ENCODE data around the gene SVIP. TPM values are rescaled to one million over a fixed set of nuclear protein-coding genes. Genes with fewer than 3 reads are reported as not detected.

SVIP gene
- polyA plus RNA-seq, 1 of the 3 experiments (the other 2 are of a cell fraction), result 6.0 TPM

- ChIA-PET POLR2A (no interaction called here), CTCF (interaction anchor here (1.2 to 3.3 kb wide), 2 partner anchors 20 to 23 kb away, joined by 5 to 19 read pairs; partner anchors contain the start of gene SVIP)
- H3K4me2 ChIP-seq, result no peak overlapping the region
- H3K4me3 ChIP-seq (ENCODE audit: low read depth in 2 of 2, low read length in 1 of 2), result no peak overlapping the region
- H3K9me2 ChIP-seq, result no peaks in the 10 kb centered on the region
- no peak for DNase-seq
- H3K27me3 ChIP-seq (ENCODE audit: insufficient read depth), result no peaks in the 10 kb centered on the region
- H4K20me1 ChIP-seq (ENCODE audit: insufficient read depth), result no peaks in the 10 kb centered on the region
- no peaks in the 10 kb centered on the region for H3K9me3 ChIP-seq
- H3F3A ChIP-seq (replicated peaks; ENCODE audit: insufficient read depth), result no peaks in the 10 kb centered on the region
- WGBS (ENCODE audit: low lambda C conversion rate), result 74% methylated on average over 3 of the region's 3 CpGs
- no peak overlapping the region for H3K9ac ChIP-seq
- H2AFZ ChIP-seq (ENCODE audit: low read depth), result no peak overlapping the region
- no peaks in the 10 kb centered on the region for H3K36me3 ChIP-seq (replicated peaks in 1 of 2; ENCODE audit: control insufficient read depth in 1 of 2, insufficient read depth in 2 of 2, low read length in 1 of 2)
- H3K27ac ChIP-seq (ENCODE audit: low read depth in 2 of 2, low read length in 1 of 2), result no peak overlapping the region
- H3K4me1 ChIP-seq (ENCODE audit: control insufficient read depth in 1 of 2, insufficient read depth in 2 of 2, low read depth in 1 of 2, low read length in 1 of 2), result peaks cover 0 to 15% of the 10 kb centered on the region in 2 experiments; a peak in 1 of 4 replicates
- no peak for TF ChIP-seq EZH2phosphoT487 (IDR thresholded peaks at IDR 0.05; ENCODE audit: borderline replicate concordance, low read depth)
- TF ChIP-seq GATA2 (CRISPR knock-in tag; IDR thresholded peaks at IDR 0.05), result no peak
- no peak for TF ChIP-seq ELF1 (IDR thresholded peaks at IDR 0.05)
- TF ChIP-seq PBX3 (IDR thresholded peaks at IDR 0.05), result no peak
- no peak for TF ChIP-seq RFX5 (IDR thresholded peaks at IDR 0.05; ENCODE audit: low read length)
- no peak for TF ChIP-seq ZBTB33 (IDR thresholded peaks at IDR 0.05; ENCODE audit: borderline replicate concordance, low read depth)
- TF ChIP-seq, protein P1, sequence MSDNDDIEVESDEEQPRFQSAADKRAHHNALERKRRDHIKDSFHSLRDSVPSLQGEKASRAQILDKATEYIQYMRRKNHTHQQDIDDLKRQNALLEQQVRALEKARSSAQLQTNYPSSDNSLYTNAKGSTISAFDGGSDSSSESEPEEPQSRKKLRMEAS (IDR thresholded peaks at IDR 0.05; ENCODE audit: low read depth), result no peak
- H3K79me2 ChIP-seq (ENCODE audit: insufficient read depth), result no peaks in the 10 kb centered on the region
These were observed 19.7 kb downstream of the SVIP start for GRCh38 chr11:22809893-22810292.

- Histone ChIP-seq H2AFZ (ENCODE audit: low read depth) (no peak overlapping the region), H3F3A (replicated peaks; ENCODE audit: insufficient read depth) (no peaks in the 10 kb centered on the region), H3K4me2 (0 out of 2 replicates have a peak overlapping the region, but pooled peaks have one; percentile 21), H3K4me3 (ENCODE audit: low read depth in 2 of 2, low read length in 1 of 2) (no peak overlapping the region), H3K9me3 (no peaks in the 10 kb centered on the region), H3K27ac (ENCODE audit: low read depth in 2 of 2, low read length in 1 of 2) (peak overlapping the region in 1 of 2 experiments; percentile 19; a peak in 1 of 4 replicates), H3K36me3 (replicated peaks in 1 of 2; ENCODE audit: control insufficient read depth in 1 of 2, insufficient read depth in 2 of 2, low read length in 1 of 2) (no peaks in the 10 kb centered on the region), H3K79me2 (ENCODE audit: insufficient read depth) (no peaks in the 10 kb centered on the region), H3K4me1 (ENCODE audit: control insufficient read depth in 1 of 2, insufficient read depth in 2 of 2, low read depth in 1 of 2, low read length in 1 of 2) (peaks cover 0 to 15% of the 10 kb centered on the region in 2 experiments; a peak in 1 of 4 replicates), H3K9ac (no peak overlapping the region), H4K20me1 (ENCODE audit: insufficient read depth) (no peaks in the 10 kb centered on the region), H3K27me3 (ENCODE audit: insufficient read depth) (no peaks in the 10 kb centered on the region), H3K9me2 (no peaks in the 10 kb centered on the region)
- TF ChIP-seq YY1 (IDR thresholded peaks at IDR 0.05; ENCODE audit: low read depth) (no peak), SMC3 (IDR thresholded peaks at IDR 0.05; ENCODE audit: low read depth, low read length) (no peak), EZH2phosphoT487 (IDR thresholded peaks at IDR 0.05; ENCODE audit: borderline replicate concordance, low read depth) (no peak), RXRA (IDR thresholded peaks at IDR 0.05; ENCODE audit: borderline replicate concordance, low read depth) (no peak), GATA2 (CRISPR knock-in tag; IDR thresholded peaks at IDR 0.05) (no peak), TAF1 (IDR thresholded peaks at IDR 0.05; ENCODE audit: borderline replicate concordance, low read depth, low read length) (no peak)
- WGBS (ENCODE audit: low lambda C conversion rate), result 80% methylated on average over 3 of the region's 3 CpGs
- CTCF ChIA-PET, result interaction anchor here (2.1 to 3.3 kb wide), 2 partner anchors 21 to 22 kb away, joined by 6 to 19 read pairs; no protein-coding TSS in a partner anchor
- POLR2A ChIA-PET, result no interaction called here
- no peak for DNase-seq
These were observed 20.9 kb downstream of the SVIP start for GRCh38 chr11:22808571-22809197.

Measured in SK-N-SH (cell line).